GM19463 (cell line): ENCODE data around the gene CABLES1.

Source experiments
- ATAC-seq: cut with Tn5 transposase; IDR thresholded peaks from one replicate; pipeline ENCODE4 v1.9.1; 2021; ENCODE audit warnings: mild to moderate bottlenecking, moderate library complexity; ENCODE audit not compliant: unreplicated experiment

The CABLES1 gene

DNA sequence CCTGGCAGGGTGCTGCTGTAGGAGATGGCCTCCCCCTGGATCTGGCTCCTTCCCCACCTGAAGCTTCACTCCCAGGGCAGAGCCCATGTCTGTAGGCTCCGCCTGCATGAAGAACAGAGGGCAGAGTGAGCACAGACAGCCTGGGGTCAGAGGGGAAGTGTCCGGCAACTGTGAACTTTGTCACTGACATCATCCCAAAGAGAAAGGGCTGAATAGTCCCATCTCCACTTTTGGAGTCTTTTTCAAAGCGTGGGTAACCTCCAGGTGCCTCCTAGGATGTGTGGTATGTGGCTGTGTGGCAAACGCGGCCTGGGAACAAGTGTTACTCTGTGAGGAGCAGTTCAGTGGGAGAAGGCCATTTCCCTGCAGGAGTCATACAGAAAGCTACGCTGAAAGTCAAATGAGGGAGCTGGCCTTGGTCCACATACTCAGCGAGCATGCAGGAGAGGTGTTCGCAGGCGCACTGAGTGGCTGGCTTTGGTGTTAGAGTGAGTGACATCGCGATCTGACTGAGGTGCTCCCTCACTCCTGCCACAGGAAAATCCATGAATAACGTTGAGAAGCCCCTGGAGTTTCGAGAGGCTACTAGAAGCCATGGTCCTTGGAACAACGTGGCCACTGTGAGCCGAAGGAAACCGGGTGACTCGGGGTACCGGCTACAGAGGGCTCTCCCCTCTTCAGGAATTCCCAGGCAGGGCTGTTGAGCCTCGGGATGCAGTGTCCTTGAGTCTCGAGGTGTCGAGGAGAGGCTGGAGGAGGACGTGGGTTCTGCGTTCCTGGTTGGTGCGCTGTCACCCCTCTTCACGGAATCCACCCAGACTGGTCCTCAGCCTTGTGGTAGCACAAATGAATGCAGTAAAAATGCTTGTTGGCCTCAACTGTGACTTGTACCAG, 54.7 kb downstream of the CABLES1 start:
- ATAC-seq: no peak

DNA sequence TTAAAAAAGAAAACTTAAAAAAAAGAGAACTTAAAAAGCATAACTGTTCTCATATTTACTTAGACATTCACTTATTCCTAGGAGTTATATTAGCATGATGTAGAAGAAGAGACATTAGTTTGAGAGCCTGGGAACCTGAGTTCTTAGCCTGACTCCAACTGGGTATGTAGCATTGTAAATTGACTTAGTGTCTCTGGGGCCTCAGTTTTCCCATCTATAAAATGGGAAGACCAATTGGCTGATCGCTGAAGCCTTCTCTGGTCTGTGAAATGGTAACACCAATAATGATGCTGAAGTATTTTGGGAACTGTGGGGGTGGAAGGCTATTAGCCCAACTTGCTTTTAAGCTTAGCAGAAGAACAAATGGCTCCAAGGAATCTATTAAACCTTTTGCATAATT, 55.9 kb downstream of the CABLES1 start:
- no peak for ATAC-seq

DNA sequence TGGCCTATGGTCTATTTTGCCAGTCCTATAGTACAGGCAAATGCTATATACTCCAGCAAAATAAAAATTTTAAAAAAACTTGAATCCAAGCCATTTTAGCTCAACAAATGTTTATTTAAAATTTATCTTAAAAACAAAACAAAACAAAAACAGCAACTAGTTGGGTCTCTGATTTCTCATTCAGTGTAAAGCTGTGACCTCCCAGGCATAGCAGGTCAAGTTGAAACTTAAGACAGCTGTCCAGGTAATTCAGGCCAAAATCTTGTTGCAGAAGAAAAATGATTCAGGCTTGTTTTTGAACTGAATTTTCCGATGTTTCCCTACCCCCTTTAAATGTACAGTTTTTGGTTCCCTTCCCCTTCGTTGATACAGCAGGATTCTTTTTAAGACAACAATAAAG, 58.5 kb downstream of the CABLES1 start:
- no peak for ATAC-seq

DNA sequence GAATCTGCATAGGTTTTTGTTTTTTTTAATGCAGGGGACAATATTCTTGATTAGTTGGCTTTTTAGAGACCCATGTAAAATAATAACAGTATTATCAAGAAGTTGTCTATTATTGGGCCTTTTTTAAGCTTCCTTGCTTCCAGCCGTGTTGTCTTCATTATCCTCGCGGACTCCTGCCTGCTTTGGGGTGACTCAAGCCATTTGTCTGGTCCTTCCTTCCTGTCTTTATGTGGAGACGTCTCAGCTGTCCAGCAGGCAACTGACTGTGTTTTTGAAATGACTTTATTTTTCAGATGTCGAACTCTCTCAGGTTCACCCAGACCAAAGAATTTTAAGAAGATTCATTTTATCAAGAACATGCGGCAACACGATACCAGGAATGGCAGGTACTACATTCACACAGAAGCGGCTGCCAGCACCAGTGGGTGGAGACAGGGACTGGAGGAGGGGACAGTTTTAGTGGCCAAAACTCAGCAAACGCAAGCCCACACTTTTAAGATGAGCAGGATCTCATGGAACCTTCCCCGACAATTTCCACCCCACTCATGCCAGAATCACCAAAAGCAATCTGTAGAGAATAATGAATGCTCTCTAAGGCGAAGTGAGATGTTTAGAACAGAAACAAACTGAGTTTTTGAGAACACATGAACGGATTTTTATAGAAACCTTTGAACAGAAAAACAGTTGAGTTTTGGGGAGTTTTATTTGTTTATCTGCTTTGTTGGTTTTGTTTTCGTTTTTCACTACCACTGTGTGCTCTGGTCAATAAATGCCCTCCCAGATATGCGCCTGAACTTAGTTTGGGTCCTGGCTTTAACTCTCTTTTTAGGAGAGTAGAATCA, 59.1 kb downstream of the CABLES1 start:
- ATAC-seq: no peak

DNA sequence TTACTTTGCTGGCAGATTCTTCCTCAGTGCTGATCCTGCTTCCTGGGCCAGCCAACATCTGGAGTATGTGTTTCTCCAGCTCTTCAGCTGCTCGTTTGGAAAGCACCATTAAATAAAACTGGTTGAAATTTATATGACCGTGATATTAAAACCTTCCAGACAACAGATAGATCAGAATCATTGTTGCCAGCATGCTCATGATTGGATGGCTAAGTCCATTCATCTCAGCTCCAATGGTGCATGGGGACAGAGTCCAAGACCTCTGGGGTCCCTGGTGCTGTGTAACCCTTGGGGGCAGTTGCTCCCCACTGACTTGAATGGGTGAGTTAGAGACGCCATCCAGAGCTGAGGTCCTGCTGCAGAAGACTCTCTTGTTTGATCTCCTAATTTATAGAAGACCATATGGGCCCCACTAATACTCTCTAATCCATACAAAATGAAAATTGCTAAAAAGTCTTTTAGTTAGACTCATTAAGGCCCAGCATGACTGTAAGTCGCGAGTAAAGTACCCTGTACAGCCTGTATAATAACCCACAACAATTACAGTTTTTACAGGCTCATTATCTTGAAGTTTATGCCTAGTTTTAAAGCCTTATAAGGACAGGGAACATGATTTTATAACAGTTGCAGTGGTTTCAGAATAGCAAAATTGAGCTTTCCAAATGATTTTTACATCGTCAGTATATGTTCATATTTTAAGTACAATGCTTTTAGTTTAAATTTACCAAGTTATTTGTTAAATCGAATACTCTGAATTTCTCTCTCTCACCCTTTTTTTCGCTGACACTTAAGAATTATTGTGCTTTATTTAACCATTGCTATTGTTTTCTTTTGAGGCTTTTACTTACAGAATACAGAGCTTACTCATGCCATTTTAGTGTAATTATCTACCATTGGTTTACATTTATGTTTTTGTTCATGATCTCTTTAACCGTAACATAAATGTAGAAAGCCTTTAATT, 60.0 kb downstream of the CABLES1 start:
- ATAC-seq: no peak

DNA sequence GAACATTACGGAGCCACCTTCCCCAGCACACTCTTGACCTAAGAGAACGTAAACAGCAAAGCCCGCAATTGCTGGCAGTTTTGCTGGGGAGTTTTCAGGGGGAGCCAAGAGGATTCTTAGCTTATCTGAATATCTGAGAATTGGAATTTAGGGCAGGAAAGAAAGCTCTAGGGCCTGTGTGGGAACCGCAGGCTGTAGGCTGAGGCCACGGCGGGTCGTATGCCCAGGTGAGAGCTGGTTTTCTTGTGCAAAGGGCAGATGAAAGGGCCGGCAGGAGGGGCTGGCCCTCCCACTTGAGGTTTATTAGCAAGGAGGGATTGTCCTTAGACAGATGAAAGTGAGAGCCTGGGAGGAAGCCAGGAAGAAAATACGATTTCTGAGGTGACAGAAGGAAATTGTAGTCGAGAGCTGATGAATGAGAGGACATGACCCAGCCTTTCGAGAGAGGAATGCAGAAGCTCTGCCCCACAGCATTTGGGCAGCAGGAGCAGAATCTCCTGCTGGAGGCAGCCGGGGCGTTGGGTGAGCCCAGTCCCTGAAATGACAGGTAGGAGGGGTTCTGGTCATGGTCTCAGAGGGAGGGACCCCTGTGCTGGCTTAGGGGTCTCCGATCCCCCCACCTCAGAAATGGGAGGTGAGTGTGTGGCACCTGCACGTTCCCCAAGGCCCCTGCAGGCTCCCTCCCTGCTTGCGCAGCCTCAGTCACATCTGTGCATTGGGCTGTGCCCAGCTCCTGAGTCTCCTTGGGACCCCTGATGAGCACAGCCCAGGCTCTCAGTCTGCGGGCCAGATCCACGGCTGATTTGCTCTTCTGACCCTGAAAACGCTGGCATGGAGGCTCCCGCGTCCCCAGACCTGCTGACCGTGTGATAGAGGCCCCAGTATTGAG, 61.1 kb downstream of the CABLES1 start:
- ATAC-seq: no peak

DNA sequence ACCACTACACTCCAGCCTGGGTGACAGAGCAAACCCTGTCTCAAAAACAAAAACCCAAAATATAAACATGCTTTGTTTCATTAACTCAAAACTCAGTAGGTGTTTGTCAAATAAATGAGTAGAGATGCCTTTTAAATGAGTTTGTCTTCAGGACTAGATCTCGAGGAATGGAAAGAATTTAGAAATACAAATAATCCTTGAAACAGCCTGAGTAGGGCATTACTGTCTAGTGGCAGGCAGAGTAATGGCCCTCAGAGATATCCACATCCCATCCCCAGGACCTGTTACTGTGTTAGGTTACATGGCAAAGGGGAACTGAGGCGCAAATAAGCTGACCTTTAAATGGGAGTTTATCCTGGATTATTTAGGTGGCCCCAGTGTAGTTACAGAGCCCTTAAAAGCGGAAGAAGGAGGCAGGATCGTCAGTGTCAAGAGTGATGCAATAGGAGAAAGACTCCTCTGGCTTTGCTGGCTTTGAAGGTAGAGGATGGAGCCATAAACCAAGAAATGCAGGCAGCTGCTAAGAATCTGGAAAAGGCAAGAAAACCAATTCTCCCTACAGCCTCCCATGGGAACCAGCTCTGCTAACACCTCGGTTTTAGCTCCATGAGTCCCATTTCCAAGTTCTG, 63.0 kb downstream of the CABLES1 start:
- ATAC-seq: no peak

DNA sequence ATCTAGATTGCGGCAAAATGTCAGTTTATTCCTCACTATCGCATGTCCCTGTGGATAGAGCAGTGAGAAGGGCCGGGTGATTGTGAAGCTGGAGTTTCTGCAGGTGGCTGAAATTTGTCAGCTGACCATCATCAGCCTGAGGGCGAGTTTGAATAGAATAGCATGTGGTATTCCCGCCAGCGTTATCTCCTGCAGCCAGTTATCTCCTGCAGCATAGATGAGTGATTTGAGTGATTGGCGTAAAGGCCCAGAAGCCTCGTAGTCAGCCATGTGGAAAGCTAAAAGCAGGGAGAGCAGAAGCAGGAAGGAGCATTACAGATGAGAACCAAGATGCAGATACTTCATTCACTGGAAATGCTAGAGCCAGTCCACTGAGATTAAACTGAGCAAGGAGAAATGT, 65.5 kb downstream of the CABLES1 start:
- no peak for ATAC-seq

DNA sequence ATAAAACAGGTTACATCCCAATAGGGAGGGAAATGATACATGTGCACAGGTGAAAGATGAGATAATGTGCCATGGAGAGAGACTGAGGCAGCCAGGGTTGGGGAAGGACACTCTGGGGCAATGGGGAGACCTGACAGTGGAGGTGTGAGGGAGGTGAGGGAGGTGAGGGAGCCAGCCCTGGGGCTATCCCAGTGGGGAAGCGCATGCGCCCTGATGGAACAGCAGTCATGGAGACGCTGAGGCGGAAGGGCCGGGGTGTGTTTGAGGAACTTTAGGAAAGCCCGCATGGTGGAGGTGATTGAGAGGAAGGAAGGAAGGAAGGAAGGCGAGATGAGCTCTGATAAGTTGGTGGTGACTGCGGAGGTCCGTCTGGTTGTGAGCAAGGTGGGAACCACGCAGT, 66.5 kb downstream of the CABLES1 start:
- no peak for ATAC-seq

DNA sequence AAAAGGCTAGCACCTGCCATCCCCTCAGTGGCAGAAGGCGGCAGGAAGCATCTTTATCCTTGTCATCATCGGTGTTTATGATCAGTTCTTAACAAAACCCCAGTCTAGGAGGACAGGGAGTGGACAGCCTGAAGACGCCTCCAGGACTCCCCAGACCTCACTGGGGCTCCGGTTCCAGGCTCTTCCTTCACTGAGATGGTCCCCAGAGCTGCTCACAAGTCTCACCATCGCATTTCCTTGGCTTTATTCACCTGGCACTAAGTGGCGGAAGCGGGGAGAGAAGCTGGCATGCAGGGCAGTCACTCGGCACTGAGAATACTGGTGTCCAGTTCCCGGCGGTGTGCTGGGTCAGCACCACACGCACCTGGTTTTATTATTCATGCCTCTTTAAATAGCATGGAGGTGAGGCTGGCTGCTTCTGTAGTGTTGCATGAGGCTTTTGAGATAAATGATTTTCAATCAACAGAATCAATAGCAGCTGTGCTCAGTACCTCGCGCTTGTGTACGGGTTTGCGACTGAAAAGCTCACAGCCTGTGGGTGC, 68.7 kb downstream of the CABLES1 start:
- no peak for ATAC-seq

DNA sequence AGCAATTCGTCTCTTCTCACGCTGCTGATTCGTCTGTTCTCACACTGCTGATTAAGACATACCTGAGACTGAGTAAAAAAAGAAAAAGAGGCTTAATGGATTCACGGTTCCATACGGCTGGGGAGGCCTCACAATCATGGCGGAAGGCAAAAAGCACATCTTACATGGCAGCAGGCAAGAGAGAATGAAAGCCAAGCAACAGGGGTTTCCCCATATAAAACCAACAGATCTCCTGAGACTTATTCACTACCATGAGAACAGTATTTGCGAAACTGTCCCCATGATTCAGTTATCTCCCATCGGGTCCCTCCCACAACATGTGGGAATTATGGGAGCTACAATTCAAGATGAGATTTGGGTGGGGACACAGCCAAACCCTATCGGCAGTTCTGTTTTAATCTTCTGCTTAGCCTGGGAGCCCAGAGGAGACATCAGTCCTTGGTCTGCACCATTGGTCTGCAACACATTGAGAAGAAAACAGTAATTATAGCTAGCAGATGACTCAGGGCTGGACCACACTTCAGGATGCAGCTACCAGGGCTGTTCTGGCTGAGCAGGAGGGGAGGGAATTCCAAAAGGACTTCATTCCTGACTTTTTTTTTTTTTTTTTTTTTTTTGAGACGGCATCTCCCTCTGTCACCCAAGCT, 69.4 kb downstream of the CABLES1 start:
- no peak for ATAC-seq

DNA sequence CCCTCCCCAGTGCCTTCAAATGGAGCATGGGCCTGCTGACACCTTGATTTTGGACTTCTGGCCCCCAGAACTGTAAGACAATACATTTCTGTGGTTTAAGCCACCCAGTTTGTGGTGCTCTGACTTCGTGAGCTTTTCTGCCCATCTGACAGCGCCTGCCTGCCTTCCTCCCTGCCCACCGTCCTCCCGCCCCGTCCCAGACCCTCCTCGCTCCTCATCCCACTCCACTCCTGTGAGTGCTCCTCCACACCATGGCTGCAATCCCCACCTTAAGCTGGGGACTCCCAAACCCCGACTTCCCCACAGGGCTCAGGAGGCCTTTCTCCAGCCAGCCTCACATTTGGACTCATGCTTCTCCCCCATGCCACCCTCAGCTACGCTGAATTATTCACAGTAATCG, 70.7 kb downstream of the CABLES1 start:
- ATAC-seq: no peak

DNA sequence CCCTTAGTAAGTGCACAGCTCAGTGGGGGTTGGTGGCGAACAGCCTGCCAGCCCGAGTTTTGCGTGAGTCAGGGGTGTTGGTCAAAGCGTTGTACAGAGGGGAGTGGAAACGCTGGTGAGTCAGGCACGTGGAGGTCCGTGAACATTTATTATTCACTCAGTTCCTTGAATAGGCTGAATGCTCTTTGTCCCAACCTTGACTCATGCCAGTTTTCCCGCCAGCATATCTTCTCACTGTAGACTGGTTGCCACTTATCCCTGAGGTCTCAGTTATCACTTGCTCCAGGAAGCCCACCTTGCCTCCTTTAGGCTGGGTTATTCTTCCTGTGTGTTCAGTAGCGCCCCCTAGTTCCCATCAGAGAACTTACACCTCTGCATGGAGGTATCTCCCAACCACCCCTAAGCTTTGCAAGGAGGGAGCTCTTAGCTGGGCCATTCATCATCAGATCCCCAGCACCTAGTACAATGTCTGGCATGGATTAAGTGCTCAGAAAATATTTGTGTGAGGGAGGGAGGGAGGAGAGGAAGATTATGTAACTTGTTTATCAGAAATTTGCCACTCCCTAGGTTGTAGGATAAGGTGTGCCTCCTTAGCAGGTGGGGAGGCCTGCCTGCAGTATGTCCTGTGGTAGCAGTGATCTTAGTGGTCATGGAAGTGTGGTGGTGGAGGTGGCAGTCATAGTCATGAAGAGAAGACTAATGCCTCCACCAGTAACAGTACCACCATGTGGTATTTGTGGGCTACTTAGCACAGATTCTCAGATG, 72.1 kb downstream of the CABLES1 start:
- no peak for ATAC-seq

DNA sequence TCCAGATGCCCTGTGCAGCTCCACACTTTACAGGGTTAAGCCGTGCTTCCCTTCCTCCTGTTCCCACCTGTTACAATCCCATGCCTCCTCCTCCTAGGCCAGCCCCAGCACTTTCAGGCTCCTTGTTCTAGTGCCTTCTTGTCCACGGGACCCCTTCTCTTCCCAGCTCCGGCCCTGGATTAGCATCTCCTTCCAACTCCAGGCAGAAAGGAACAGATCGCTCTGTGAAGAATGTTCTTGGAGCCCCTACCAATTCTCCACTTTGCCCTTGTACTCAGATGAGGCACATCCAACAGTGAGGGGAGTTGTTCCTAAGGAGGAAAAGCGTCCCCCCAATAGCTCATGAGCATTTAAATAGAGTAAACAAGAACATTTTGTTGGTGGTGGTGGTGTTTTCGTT, 72.7 kb downstream of the CABLES1 start:
- ATAC-seq: no peak

DNA sequence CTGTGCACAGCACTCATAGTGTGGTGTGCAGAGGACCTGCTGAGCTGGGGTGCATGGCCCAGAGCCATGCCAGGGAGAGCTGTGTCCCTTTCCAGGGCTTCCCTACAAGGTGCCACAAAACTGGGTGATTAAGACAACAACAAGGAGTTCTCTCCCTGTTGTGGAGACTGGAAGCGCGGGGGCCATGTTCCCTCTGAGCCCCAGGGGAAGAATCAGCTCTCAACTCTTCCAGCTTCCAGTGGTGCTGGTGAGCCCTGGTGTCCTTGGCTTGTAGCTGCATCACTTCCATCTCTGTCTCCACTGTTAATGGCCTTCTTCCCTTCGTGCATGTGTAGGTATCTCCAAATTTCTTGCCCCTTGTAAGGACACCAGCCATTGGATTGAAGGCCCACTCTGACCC, 73.3 kb downstream of the CABLES1 start:
- no peak for ATAC-seq

DNA sequence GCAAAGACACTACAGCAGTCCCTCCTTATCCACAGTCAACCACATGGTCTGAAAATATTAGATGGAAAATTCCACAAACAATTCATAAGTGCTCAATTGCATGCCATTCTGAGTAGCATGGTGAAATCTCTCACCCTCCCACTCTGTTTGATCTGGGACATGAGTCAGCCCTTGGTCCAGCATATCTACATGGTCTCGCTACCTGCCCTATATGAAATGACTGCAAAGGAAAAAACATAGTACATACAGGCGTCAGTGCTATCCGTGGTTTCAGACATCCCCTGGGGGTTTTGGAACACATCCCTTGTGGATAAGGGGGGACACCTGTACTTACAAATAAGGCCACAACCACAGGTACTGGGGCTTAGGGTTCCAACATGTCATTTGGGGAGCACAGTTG, 73.7 kb downstream of the CABLES1 start:
- ATAC-seq: no peak

DNA sequence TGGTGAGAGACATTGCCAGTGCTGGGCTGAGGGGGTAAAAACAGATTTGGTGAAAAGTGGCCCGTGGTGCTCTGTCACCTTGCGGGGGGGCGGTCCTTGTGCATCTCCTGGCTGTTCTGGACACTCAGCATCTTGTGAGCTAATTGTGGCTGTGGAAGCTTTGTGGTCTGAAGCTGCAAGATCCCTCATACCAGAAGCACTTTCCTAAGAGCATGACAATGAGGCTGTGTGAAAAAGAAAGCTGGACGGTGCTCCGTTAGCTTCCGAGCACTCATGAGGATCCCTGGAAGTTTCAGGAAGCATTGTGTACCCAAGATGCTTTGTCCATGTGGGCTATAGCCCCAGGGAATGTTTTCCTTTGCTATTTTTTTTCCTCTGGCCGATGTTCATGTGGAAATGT, 74.5 kb downstream of the CABLES1 start:
- ATAC-seq: no peak

DNA sequence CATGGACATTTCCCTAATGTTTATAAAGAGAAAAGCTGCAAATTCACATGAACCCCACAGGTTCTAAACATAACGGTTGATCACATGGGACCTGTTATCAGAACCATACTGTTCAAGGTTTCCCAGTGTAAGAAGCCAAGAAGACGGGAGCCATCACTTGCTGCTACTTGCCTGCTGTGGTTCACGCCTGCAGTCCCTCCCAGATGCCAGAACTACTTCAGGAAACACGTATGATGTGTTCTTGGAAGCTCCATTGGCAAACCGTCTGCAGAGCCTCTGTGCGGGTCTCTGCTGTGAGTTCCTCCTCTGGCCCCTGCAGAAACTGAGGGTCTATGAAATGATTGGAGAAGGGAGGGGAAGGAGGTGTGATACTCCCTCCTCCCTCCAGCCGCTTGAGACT, 75.2 kb downstream of the CABLES1 start:
- ATAC-seq: no peak
